Stimulated activated naive CD8-positive, alpha-beta T cell treated with anti-CD3 and anti-CD28 coated beads, Interleukin-15, Interleukin-2, amounts not matched to agents 100 U/mL and 50 U/mL, for 24 hours (primary cell): ENCODE measurements around the gene SP6.

ENCODE experiments used
- ATAC-seq: fragments of 150-1000 bp; cut with Tn5 transposase; one replicate; pipeline ENCODE4 v1.10.0; 2021
- DNase-seq: peaks from one replicate; pipeline ENCODE4 v3.0.0; 2021

The SP6 gene

DNA sequence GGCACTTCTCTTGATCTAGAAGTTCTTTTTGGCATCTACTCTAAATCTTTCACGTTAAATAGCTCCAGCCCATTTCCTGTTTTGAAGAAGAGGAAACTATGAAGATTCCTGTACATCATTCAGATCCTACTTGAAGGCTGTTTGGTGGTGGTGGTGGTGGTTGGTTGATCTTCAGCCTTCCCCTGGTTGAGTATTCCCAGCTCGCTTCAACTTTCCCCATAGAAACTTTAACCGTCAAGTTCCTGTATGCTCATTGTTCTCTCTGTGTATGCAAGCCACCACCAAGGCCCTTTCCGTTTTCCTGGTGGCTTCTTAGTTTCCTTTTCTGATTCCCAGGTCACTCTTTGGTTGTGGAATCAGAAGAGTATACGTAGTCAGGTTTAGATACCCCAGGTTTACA is 16.2 kb downstream of the SP6 start:
- ATAC-seq (no peak), DNase-seq (no peak)

DNA sequence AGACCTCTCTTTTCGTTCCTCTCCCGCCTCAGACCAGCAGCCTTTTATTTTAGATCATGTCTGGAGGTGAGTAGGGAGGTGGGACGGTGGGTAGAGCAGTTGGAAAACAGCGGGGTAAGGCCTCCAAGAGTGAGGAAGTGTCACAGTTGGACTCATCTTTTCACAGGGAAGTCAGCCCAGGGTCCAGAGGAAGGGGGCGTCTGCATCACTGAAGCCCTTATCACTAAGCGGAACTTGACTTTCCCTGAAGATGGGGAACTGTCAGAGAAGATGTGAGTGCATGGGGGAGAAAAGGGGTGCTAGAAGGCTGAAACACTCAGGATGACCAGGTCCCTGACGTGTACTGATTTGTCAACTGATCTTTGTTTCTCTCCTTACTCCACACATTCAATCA is 19.0 kb downstream of the SP6 start:
- ATAC-seq: no peak
- DNase-seq: no peak

DNA sequence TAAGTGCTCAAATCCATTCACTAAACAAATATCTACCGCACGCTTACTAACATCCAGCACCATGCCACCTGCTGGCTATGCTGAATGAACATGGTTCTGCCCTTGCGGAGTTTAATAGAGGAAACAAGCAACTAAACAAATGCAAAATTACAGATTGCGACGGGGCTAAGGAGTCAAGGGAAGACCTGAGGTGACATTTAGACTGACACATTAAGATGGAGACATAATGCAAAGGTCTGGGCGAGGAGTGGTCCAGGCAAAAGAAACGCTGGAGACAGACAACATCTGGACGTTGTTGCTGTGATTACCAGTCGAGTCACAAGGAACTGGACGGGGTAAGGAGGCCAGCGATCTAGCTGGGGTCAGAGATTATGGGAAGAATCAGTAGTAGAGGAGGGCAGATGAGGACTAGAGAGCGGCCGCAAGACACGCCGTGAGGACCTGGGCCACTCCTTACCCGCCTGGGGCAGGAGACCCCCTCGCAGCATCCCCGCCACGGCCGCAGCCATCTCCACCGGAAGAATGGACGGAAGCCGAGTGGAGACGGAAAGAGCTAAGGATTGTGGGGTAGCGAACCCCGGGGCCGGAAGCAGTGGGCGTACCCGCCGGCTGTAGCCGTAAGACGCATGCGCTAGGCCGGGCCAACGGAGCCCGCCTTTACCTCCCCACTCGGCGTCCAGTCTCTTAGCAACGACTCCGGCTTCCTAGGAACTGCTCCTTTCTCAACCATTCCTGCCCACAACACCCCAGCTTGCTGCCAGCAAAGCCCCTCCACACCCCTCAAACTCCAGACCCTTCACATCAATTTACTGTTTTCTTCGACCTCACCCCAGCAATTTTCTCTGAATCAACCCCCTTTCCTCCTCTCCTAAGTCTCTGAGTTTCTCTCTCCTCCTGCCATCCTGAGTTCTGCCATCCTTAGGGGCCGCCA is 19.7 kb downstream of the SP6 start, which contains the start of the genes LRRC46 and MRPL10:
Gene LRRC46 (plus strand): TSS at position 668 of the 931 bp plus-strand sequence. CDS start 320 bp downstream, outside the sequence.
Gene MRPL10 (minus strand): TSS at position 539 of the 931 bp plus-strand sequence. CDS start 30 bp downstream, at position 509.
- DNase-seq (peak; percentile 95), ATAC-seq (peak; percentile 87)

DNA sequence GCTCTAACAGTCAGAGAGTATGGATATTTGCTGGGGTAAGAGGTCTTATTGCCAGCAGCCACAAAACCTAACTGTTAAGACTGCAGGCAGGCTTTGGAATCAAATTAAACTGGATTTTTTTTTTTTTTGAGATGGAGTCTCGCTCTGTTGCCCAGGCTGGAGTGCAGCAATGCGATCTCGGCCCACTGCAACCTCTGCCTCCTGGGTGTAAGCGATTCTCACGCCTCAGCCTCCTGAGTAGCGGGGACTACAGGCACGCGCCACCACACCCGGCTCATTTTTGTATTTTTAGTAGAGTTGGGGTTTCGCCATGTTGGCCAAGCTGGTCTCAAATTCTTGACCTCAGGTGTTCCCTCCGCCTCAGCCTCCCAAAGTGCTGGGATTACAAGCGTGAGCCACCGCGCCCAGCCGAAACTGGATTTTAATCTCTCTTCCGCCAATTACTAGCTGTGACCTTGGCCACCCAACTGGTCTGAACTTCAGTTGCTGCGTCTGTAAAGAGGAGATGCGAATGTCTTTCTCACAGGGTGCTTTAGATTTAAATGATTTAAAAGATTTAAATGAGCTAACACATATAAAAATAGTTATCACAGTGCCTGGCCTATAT is 20.5 kb downstream of the SP6 start:
- ATAC-seq (no peak), DNase-seq (no peak)

DNA sequence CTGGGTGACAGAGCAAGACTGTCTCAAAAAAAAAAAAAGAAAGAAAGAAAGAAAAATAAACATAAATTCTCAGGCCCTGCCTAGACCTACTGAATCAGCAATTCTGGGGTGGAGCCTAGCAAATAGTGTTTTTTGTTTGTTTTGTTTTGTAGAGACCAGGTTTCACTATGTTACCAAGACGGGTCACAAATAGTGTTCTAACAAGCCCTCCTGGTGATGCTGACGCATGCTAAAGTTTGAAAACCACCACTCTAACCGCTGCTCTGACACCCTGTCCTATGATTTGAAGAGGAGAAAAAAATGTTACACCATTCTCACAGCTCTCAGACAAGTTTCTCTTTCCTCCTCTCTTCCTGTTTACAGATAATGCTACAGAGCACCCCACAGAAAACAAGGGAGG is 21.1 kb downstream of the SP6 start:
- ATAC-seq (peak; percentile 10), DNase-seq (no peak)

DNA sequence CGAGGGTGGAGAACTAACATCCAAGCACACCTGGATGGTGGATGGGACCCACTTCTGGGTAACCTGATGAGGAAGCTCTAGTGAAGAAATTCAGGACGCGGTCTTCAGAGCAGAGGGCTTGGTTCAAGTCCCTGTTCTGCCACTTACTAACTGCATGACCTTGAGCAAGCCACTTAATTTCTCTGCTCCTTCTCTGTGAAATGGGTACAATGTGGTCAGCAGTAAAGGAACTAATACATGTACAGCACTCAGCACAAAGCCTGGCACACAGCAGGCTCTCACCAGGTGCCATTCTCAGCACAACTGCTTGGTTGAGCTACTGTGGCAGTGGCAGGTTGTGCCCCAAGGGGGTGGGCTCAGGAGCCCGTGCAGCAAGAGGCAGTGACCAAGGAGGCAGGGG is 27.4 kb downstream of the SP6 start:
- no peak for DNase-seq
- no peak for ATAC-seq

DNA sequence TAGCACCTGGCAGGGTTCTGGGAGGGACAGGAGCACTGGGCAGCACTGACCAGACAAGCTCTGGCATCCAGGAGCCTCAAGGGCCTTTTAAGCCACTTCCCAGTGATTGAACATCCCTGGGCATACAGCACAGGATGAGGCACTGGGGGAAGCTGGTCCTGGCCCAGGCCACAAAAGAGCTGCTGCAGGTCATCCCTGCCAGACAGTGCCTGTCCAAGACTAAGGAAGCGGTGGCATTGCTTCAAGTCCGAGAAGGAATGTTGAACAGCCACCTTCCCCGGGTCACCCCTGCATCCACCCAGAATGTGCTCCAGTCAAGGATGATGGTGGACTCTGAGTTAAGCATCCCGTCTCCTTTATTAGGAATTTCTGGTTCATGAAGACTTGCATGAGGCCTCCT is 28.2 kb downstream of the SP6 start:
- ATAC-seq: no peak
- no peak for DNase-seq

DNA sequence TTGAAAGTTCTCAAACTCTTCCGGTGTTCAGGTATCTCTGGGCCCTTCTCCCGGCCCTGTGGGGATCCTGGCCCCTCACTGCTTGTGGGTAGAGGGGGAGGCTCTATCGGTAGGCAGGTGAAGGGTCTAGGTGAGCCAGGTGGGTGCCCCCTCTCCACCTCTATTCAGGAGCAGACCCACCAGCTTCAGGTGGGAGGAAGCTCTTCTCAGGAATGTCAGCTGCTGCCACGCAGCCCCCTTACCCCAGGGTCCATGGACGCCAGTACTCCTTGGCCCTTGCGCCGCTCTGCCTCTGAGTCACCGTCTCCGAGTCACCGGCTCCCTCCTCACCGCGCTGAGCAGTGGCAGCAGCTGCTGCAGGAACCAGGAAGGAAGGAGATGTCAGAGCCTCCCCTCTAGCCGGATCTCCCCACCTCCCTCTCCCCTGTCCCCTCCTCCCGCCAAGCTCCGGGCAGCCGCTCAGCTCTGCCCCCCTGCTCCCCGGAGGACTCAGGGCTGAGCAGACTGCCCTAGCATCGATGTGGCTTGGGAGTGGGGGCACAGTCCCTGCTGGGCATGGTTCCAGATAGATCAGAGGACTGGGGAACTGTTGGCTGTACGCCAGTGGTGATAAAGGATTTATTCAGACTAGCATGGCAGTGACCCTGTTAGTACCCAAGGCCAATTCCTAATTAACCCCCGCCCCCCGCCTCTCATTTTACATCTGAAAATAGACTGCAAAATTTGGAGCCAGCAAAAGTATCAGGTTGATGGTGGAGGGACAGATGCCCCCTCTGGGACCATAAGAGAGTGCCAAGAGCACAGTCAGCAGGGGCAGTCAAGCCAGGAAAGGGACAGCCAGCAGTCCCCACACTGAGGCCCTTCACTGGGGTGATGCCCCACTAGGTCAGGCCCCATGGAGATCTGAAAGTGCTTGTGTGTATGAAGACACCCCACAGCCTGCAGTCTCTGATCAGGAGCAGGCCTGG is 29.3 kb downstream of the SP6 start, which contains the start of gene OSBPL7:
Gene OSBPL7 (minus strand): TSS at position 371 of the 968 bp plus-strand sequence. CDS start 1,516 bp downstream, outside the sequence.
- DNase-seq: peak; percentile 80
- peak; percentile 96 for ATAC-seq

DNA sequence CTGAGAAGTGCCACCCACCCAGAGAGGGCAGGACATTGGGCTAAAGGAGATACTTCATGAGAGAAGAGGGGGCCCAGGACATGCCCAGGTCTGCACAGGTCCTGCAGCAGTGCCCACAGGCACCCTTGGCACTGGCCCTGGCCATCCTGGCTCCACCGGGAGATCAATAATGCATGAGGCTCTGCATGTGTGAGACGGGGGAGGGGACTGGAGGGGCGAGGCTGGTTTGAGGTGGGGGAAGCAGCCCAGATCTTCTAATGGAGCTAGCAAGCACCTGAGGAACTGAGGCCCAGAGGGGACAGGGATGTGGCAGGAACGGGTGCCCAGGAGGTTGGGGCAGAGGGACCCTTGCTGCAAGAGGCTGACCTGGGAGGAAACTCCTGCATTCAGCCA is 29.9 kb downstream of the SP6 start:
- DNase-seq (no peak), ATAC-seq (no peak)

DNA sequence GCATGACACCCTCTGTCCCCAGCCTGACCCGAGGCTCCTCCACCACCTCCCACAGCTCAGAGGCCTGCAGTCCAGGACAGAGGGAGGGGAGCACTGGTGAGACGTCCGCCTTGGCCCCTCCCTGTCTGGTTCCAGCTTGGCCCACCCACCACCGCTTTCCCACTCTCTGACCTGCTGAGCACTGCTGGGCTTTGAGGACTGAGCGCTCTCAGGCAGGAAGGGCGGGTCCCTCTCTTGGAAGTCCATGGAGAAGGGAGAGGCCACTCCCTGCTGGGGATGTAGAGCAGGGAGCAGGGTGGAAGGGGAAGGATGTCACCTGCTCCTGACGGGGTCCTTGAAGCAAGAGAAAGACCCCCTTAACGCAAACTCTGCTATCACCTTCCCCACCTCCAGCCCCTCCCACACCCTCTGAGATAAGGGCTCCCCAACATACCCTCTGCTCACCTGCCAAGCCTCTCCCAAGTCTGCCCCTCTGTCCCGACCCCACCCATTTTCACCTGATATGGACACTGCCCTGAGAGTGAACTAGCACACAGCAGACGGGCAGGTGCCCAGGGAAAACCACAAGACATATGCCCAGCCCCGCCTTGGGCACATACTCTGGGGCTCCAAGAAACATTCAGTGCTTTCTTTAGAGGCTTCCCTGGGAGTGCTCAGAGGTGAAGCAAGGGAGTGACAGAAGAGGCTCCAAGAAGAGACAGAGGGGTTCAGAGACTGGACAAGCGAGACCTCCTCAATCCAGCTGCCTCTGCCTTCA is 30.8 kb downstream of the SP6 start:
- DNase-seq (no peak), ATAC-seq (no peak)

DNA sequence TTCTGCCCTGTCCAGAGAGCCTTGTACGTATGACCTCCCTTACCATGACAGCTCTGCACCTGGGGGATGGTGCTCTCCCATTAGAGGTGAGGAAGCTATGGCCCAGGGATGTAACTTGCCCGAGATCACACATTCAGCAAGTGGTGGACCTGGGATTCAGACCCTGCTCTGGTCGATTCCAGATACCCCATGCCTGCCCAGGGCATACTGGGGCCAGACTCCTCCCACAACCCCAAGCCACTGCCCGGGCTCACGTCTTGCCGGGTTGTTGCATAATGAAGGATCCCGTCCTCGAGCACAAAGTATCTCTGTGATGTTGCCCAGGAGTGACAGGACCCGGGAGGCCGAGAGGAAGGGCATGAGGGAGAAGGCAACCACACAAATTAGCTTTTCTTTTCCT is 31.5 kb downstream of the SP6 start:
- ATAC-seq (no peak), DNase-seq (no peak)

DNA sequence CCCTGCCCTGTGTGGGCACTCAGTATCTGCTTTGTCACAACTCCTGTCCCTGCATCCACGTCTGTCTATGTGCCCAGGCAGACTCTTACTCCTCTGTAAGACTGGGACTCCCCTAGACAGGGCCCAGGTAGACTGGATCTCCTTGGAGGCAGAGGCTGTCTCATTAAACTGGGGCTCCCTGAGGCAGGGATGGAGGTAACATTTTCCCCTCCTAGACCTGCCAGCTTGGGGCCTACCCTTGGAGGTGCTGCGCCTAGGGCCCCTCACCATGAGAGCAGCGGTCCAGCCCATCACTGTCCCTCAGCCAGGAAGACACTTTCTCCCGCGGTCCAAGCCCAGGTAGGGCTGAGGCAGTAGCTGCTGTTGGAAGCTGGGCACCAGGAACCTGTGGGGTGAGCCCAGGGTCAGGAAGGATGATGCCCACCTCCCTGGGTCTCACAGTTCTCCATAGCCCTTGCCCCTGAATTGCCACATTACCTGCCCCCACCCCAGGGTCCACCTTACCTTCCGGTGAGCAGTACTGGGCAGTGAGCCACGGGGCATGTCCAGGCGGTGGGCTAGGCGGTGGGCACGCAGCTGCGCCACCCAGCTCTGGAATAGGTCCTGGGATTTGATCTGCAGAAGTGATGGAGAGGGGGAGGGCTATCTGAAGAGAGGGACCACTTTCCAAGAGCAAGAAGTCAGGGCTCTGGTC is 32.8 kb downstream of the SP6 start:
- DNase-seq (no peak), ATAC-seq (no peak)

DNA sequence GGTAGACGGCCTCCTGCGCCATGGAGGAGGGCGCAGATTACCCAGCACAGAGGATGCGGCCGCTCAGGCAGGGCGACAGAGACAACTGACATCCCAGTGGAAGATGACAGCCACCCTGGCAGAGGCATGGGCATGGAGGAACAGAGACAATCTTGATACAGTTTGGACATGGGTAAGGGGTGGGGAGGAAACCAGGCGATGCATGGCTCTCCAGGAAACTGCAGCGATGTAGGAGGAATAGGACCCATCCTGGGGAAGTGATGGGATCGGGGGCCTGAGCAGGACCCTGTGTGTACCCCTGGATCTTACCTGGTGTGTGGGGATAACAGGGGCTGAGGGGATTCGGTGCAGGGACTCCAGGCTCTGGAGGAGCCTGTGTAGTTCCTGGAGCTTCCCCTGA is 34.0 kb downstream of the SP6 start:
- DNase-seq (no peak), ATAC-seq (no peak)

DNA sequence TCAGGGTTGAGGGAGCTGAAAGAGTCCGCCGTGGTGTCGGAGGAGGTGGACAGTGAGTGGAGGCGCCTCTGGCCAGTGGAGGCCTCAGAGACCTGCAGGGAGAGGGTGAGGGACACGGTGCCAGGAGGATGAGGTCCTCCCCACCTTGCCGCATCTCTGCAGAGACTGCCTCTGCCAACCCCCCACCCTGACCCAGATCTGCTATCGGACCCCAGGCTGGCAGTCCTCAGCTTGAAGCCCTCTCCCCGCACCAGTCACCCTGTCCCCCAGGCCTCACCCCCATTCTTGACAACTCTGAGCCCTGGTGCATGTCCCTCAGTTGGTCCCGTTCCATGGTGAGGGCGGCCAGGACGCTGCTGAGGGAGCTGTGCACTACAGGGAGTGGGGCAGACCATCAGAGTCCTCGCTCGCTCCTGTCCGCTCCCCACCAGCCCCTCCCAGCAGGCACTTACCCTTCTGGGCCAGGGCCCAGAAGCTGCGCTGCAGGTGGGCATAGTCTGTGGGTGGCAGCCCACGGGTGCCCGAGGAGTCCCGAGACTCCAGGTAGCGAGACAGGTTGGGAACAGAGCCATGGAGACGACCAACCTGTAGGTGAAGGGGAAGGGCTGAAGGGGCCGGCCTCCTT is 34.7 kb downstream of the SP6 start:
- ATAC-seq: no peak

DNA sequence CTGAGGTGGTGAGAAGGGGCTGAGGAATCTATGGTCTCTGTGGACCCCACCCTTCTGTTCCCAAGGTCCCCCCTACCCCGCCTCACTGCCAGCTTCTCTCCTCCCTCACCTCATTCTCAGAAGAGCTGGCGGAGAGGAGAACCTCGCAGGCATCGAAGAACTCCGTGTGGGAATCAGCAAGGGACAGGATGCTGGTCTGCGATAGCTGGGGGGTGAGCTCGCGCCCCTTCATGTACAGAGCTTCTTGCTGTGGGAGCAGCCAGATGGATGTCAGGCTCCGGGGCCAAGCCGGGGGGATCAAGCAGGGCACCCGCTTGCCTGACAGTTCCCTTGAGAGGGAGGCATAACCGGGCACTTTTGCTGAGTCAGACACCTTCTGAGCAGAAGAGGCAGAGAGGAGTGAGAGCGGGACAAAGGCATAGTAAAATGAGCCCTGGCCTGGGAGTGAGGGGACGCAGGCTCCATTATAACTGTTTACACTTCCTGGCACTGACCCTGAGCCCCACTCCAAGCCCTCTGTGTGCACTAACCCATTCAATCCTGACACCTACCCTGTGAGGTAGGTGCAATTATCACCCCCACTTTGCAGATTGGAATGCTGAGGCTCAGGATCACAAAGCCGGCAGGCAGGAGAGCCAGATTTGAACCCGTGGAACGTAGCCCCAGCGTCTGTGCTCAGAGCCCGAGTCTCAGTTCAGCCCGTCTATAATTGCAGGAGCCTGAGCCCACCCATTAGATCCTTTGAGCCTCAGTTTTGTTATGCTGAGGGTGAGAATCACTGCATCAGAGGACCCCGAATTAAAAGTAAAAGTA is 35.7 kb downstream of the SP6 start:
- DNase-seq: no peak

More for the DNA sequence above, 34.7 kb downstream of the SP6 start:
- DNase-seq: no peak

DNA sequence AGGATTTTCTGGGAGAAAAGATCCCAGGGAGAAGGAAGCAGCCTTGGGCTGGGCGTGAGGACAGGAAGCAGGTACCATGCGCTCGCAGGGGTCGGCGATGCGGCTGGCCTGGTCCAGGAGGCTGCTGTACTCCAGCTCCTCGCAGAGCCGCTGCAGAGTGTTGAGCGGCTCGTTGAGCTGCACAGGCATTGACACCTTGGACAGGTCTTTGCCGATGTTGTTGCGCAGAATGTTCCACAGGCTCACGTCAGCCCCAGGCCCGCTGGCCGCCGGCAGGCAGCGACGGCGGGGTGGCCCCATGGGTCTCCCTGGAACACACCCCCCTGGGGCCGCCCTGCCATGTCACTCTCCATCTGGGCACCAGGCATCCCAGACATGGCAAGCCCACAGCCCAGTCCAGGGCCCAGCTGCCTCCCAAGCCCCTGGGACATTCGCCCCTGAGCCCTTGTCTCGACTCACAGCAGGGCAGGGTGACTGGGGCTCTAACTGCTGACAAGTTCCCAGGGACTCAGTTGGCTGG is 37.4 kb downstream of the SP6 start:
- no peak for DNase-seq
- ATAC-seq: no peak

More for the DNA sequence above, 35.7 kb downstream of the SP6 start:
- ATAC-seq: no peak

DNA sequence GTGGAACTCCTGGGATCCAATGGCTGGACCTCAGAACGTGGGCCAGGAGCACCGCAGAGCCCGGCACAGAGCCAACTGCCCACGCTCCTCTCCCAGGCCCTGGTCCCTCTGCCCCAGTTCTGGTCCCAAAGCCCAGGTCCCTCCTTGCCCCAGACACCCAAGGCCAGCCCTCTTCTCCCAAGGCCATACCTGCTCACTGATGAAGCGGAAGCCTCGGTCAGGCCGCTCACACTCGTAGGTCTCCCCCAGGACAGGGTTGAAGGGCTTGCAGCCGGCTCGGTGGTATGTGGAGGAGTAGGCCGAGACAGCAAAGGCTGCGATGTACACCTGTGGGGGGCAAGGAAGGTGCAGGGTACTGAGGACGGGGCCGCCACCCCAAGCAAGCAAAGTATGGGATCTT is 37.9 kb downstream of the SP6 start:
- ATAC-seq (no peak), DNase-seq (no peak)

DNA sequence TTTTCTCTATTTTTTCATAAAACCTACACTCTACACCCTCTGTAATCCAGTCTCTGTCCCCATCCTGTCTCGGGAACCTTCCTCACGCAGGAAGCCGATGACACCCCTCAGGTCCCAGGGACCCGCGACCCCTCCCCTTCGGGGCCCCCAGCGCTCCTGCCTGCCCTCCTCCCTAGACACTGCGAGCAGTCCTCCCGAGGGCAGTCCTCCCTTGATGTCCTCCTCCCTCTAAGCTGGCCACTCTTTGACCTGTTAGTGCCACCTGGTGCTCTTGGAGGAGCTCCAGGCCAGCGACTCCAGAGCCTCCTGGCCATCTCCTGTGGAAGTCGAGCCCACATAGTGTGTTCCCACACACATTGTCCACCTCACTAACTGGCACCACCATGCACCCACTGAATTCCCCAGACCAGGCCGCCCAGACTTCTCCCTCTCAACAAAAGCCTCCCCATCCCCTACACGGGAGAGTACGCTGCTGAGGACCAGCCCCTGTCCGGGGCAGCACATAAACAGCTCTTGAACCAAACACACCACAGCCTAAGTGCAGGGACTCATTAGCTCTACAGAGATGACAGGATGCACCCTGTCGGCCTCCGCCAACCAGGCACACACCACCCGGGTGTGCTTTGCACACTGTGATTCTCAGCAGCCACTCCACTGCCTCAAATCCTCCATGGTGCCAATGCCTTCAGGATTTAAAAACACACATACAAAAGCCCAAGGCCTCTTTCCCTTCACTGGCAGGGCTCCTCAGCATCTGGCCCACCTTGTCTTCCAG is 38.6 kb downstream of the SP6 start:
- no peak for ATAC-seq
- no peak for DNase-seq
